AG10803 (cell line): ENCODE data around the gene FADD.
"Not testable (repeated sequence)": the region's sequence is repeated elsewhere in the genome, so short reads cannot be mapped to it uniquely, and the experiment has no call there.

Source experiments
- DNase-seq: peaks from one replicate; pipeline ENCODE4 v3.0.0; 2010; ENCODE audit warnings: low read depth
- H3K4me3 ChIP-seq: 2 replicates; pipeline ENCODE4 v1.5.1; 2011; ENCODE audit warnings: mild to moderate bottlenecking, low read length, control low read depth
- TF ChIP-seq, protein P1 (sequence below): conservative IDR thresholded peaks from 2 replicates; pipeline ENCODE4 v1.5.1; 2011; ENCODE audit warnings: mild to moderate bottlenecking, low read length, control low read depth, inconsistent platforms

The FADD gene

DNA sequence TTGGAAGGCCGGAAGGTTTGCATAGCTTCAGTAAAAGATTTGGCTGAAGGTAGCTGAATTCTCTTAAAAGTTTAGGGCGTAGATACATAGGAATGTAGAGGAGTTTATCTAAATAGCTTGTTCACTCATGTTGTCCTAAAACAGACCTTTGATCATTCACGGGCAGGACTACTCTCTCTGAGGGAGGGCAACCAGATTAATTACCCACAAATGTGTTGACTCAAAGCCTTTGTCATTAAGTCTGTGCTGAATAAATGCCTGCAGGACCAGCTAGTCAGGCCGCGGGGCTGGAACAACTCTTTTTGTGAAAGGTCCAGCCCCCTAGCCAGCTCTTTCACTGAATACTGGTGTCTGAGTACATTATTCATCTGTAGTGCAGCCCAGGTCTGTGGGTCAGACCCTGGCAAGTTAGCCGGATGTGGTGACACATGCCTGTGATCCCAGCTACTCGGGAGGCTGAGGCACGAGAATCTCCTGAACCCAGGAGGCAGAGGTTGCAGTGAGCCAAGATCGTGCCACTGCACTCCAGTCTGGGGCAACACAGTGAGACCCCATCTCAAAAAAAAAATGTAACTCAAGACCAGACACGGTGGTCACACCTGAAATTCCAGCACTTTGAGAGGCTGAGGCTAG is 2.8 kb upstream of the FADD start:
- DNase-seq: no peak
- TF ChIP-seq, protein P1, sequence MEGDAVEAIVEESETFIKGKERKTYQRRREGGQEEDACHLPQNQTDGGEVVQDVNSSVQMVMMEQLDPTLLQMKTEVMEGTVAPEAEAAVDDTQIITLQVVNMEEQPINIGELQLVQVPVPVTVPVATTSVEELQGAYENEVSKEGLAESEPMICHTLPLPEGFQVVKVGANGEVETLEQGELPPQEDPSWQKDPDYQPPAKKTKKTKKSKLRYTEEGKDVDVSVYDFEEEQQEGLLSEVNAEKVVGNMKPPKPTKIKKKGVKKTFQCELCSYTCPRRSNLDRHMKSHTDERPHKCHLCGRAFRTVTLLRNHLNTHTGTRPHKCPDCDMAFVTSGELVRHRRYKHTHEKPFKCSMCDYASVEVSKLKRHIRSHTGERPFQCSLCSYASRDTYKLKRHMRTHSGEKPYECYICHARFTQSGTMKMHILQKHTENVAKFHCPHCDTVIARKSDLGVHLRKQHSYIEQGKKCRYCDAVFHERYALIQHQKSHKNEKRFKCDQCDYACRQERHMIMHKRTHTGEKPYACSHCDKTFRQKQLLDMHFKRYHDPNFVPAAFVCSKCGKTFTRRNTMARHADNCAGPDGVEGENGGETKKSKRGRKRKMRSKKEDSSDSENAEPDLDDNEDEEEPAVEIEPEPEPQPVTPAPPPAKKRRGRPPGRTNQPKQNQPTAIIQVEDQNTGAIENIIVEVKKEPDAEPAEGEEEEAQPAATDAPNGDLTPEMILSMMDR: no peak
- H3K4me3 ChIP-seq: no peak overlapping the region

DNA sequence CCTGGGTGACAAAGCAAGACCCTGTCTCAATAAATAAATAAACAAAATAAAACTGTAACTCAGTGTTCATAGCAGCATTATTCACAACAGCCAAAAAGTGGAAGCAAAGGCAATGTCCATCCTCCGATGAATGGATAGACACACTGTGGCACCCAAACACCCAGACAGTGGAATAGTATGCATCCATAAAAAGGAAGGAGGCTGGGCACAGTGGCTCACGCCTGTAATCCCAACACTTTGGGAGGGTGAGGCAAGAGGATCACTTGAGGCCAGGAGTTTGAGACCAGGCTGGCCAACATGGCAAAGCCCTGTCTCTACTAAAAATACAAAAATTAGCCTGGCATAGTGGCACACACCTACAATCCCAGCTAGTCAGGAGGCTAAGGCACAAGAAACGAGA is 2.0 kb upstream of the FADD start:
- not testable (repeated sequence) for DNase-seq

DNA sequence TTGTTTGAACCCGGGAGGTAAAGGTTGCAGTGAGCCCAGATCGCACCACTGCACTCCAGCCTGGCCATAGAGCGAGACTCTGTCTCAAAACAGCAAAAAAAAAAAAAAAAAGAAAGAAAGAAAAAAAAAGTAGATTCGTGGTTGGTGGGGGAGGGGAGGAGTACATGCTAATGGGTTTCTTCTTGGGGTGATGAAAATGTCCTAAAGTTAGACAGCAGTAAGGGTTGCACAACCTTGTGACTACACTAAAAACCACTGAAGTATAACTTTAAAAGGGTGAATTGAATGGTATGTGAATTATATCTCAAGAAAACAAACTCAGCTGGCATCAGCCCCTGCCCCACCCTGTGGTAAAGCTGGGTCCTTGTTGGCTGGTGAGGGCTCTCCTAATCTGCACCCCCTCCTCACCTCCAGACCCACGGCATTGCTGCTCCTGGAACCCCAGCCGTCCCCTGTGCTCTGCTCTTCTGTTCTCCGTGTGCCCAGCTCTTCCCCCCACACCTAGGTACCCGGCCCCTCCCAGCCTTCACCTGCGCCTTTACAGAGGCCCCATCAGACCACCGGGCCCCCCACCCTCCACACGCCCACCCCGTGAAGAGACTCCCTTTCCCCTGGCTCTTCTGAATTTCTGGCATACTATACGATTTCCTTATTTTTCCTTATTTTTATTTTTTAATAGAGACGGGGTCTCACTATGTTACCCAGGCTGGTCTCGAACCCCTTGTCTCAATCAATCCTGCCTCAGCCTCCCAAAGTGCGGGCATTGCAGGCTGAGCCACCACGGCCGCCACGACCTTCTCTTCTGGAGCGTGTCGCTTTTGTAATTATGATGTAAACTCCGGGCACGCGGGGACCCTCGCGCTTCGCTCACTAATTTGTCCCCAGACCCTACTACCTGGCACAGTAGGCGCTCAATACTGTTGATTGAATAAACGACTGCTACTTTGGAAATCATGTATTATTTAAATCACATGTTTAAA is 924 bp upstream of the FADD start:
- DNase-seq: peak; percentile 62
- TF ChIP-seq, protein P1: no peak
- H3K4me3 ChIP-seq: peak overlapping the region; percentile 98

More for the DNA sequence above, 2.0 kb upstream of the FADD start:
- H3K4me3 ChIP-seq: not testable (repeated sequence)

DNA sequence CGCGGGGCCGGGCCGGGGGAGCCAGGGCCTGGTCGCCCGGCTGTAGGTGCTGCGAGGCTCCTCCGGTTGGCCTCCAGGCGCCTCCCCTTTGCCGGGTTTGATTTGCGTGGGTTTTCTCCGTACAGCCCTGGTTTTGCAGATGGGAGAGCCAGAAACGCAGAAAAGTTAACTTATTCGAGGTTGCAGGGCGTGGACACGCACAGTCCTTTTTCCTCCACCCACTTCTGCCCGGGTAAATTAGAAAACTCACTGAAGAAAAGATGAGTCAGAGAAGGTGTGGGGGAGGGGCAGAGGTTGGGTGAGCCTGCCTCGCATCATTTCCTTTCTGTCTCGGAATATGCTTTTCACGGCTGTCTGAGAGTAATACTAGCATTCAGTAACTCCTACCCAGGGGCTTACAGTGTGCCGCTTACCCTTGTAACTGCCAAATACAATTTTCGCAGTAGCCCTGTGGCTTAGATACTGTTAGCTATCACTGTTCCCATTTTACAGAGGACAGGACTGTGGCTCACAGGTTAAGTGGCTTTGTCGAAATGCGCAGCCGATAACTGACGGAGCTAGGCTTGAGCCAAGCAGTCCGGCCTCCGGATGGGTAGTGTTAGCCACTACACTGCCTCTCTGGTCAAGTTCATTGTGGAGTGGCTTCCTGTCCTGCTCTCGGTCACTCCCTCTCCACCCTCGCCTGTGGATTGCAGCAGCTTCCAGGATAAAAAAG is 812 bp downstream of the FADD start:
- peak overlapping the region; percentile 98 for H3K4me3 ChIP-seq
- peak; percentile 77 for DNase-seq
- TF ChIP-seq, protein P1: no peak

DNA sequence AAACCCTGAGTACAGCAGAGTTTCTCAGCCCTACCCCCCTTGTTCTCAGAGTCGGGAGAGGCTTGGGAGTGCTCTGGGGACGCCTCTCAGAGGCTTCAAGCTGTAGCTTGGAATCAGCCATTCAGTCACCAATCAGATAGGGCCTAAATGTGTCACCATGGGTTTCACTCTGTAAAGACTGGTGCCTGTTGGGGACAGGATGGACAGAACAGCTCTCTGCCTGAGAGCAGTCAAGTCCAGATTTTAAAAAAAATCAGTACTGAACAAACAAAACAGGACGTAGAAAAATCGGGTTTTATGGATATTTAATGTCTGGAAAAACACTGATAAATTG is 1.3 kb downstream of the FADD start:
- TF ChIP-seq, protein P1: no peak
- H3K4me3 ChIP-seq: peak overlapping the region; percentile 98

DNA sequence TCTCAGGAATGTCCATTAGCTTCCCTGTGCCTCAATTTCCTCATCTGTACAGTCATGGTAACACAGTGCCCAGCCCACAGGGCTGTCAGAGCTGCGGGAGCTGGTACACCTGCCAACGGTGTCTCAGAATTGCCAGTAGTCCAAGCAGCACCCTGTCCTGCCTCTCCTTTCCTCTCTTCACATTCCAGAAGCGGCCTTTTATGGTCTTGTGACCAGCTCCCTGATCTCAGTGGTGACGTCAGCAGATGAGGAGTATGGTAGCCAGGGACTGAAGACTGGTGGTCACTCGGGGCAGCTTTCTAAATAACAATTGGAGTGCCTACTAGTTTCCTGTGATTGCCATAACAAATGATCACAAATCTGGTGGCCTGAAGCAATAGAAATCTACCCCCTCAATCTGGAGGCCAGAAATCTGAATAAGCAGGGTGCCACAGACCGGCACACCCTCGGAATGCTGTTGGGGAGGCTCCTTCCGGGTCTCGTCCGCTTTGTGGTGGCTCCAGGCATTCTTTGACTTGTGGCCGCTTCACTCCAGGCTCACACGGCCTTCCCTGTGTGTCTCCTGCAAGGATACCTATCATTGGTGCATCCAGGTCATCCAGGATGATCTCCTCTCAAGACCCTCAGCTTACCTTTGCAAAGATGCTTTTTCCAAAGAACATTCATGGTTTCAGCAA is 2.1 kb downstream of the FADD start:
- H3K4me3 ChIP-seq: peak overlapping the region; percentile 98
- peak; percentile 13 for DNase-seq
- TF ChIP-seq, protein P1: no peak

More for the DNA sequence above, 1.3 kb downstream of the FADD start:
- DNase-seq: no peak

DNA sequence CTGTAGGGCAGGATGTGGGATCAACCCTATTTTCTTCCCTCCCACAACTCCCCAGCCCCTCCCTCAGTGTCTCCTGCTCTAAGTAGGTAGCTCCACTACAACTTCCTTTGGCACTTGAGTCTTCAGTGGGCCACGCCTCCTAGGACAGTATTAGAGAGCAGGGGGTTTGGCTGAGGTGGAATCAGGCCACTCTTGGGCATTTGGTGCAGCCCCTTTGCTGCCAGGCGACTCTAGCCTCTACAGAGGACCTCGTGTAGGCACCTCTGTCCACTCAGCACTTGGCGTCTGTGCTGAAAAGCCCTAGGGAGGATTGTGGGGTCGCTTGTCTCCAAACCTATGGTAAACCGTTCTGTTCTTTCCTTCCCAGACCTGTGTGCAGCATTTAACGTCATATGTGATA is 2.7 kb downstream of the FADD start:
- DNase-seq: no peak
- H3K4me3 ChIP-seq: no peak overlapping the region
- TF ChIP-seq, protein P1: no peak
